Measurements from ENCODE around the gene MRPL41.
"Not testable (repeated sequence)": the region's sequence is repeated elsewhere in the genome, so short reads cannot be mapped to it uniquely, and the experiment has no call there.

Gene MRPL41

GRCh38 chr9:137509198-137509597, 42.5 kb upstream of the MRPL41 start:
- DNase-seq (ENCODE audit: low read depth, low spot score) = no peak
- Histone ChIP-seq H3K9me3 (ENCODE audit: insufficient read depth, low read length) (no peaks in the 10 kb centered on the region; the same call in 1 of the 2 replicates), H3K9ac (ENCODE audit: insufficient read length, low read depth) (no peak overlapping the region), H3K4me3 (ENCODE audit: insufficient read length, low read depth) (no peak overlapping the region), H3K4me1 (ENCODE audit: insufficient read depth, insufficient read length) (no peaks in the 10 kb centered on the region), H3K36me3 (ENCODE audit: insufficient read depth, insufficient read length, low read length) (no peaks in the 10 kb centered on the region), H3K27me3 (ENCODE audit: insufficient read depth, insufficient read length) (no peaks in the 10 kb centered on the region)
- no peak for TF ChIP-seq YY1 (IDR thresholded peaks at IDR 0.05; ENCODE audit: insufficient read depth, insufficient read length)
- TF ChIP-seq SUZ12 (IDR thresholded peaks at IDR 0.05; ENCODE audit: extremely low read depth, insufficient read depth, insufficient read length) = no peak
- TF ChIP-seq ZNF274 (IDR thresholded peaks at IDR 0.05; ENCODE audit: low read depth, low read length) = no peak

GRCh38 chr9:137511126-137511525, 40.6 kb upstream of the MRPL41 start:
- not testable (repeated sequence) for H3K27me3 ChIP-seq (ENCODE audit: insufficient read depth, insufficient read length); H3K4me1 ChIP-seq (ENCODE audit: insufficient read depth, insufficient read length); H3K9ac ChIP-seq (ENCODE audit: insufficient read length, low read depth); DNase-seq (ENCODE audit: low read depth, low spot score); H3K36me3 ChIP-seq (ENCODE audit: insufficient read depth, insufficient read length, low read length); H3K9me3 ChIP-seq (ENCODE audit: insufficient read depth, low read length); H3K4me3 ChIP-seq (ENCODE audit: insufficient read length, low read depth)

GRCh38 chr9:137511758-137512463, 39.8 kb upstream of the MRPL41 start:
- Histone ChIP-seq H3K4me1 (ENCODE audit: insufficient read depth, insufficient read length) (peaks cover 4% of the 10 kb centered on the region), H3K4me3 (ENCODE audit: insufficient read length, low read depth) (no peak overlapping the region), H3K36me3 (ENCODE audit: insufficient read depth, insufficient read length, low read length) (no peaks in the 10 kb centered on the region), H3K27me3 (ENCODE audit: insufficient read depth, insufficient read length) (no peaks in the 10 kb centered on the region), H3K9me3 (ENCODE audit: insufficient read depth, low read length) (no peaks in the 10 kb centered on the region), H3K9ac (ENCODE audit: insufficient read length, low read depth) (no peak overlapping the region)
- no peak for DNase-seq (ENCODE audit: low read depth, low spot score)
- no peak for TF ChIP-seq ZNF274 (IDR thresholded peaks at IDR 0.05; ENCODE audit: low read depth, low read length)
- no peak for TF ChIP-seq SUZ12 (IDR thresholded peaks at IDR 0.05; ENCODE audit: extremely low read depth, insufficient read depth, insufficient read length)
- no peak for TF ChIP-seq YY1 (IDR thresholded peaks at IDR 0.05; ENCODE audit: insufficient read depth, insufficient read length)

GRCh38 chr9:137513136-137513535, 38.5 kb upstream of the MRPL41 start:
- H3K27me3 ChIP-seq (ENCODE audit: insufficient read depth, insufficient read length); H3K4me1 ChIP-seq (ENCODE audit: insufficient read depth, insufficient read length); H3K9ac ChIP-seq (ENCODE audit: insufficient read length, low read depth); H3K36me3 ChIP-seq (ENCODE audit: insufficient read depth, insufficient read length, low read length); DNase-seq (ENCODE audit: low read depth, low spot score); H3K4me3 ChIP-seq (ENCODE audit: insufficient read length, low read depth); H3K9me3 ChIP-seq (ENCODE audit: insufficient read depth, low read length): not testable (repeated sequence)

GRCh38 chr9:137513801-137514570, 37.7 kb upstream of the MRPL41 start:
- not testable (repeated sequence) for H3K4me1 ChIP-seq (ENCODE audit: insufficient read depth, insufficient read length); DNase-seq (ENCODE audit: low read depth, low spot score); H3K36me3 ChIP-seq (ENCODE audit: insufficient read depth, insufficient read length, low read length); H3K9me3 ChIP-seq (ENCODE audit: insufficient read depth, low read length); H3K9ac ChIP-seq (ENCODE audit: insufficient read length, low read depth); H3K27me3 ChIP-seq (ENCODE audit: insufficient read depth, insufficient read length); H3K4me3 ChIP-seq (ENCODE audit: insufficient read length, low read depth)

GRCh38 chr9:137514691-137515337, 36.9 kb upstream of the MRPL41 start:
- H3K9ac ChIP-seq (ENCODE audit: insufficient read length, low read depth) = no peak overlapping the region

GRCh38 chr9:137515338-137515724, 36.3 kb upstream of the MRPL41 start:
- no peaks in the 10 kb centered on the region for H3K36me3 ChIP-seq (ENCODE audit: insufficient read depth, insufficient read length, low read length)
- no peaks in the 10 kb centered on the region for H3K9me3 ChIP-seq (ENCODE audit: insufficient read depth, low read length)
- no peak overlapping the region for H3K4me3 ChIP-seq (ENCODE audit: insufficient read length, low read depth)
- peaks cover 4% of the 10 kb centered on the region for H3K4me1 ChIP-seq (ENCODE audit: insufficient read depth, insufficient read length)
- no peak overlapping the region for H3K9ac ChIP-seq (ENCODE audit: insufficient read length, low read depth)
- H3K27me3 ChIP-seq (ENCODE audit: insufficient read depth, insufficient read length) = no peaks in the 10 kb centered on the region
- DNase-seq (ENCODE audit: low read depth, low spot score) = no peak
- TF ChIP-seq YY1 (IDR thresholded peaks at IDR 0.05; ENCODE audit: insufficient read depth, insufficient read length) (no peak), SUZ12 (IDR thresholded peaks at IDR 0.05; ENCODE audit: extremely low read depth, insufficient read depth, insufficient read length) (no peak), ZNF274 (IDR thresholded peaks at IDR 0.05; ENCODE audit: low read depth, low read length) (no peak)

More at GRCh38 chr9:137514691-137515337, 36.9 kb upstream of the MRPL41 start:
- Histone ChIP-seq H3K9me3 (ENCODE audit: insufficient read depth, low read length) (no peaks in the 10 kb centered on the region), H3K27me3 (ENCODE audit: insufficient read depth, insufficient read length) (no peaks in the 10 kb centered on the region), H3K4me1 (ENCODE audit: insufficient read depth, insufficient read length) (peaks cover 4% of the 10 kb centered on the region), H3K36me3 (ENCODE audit: insufficient read depth, insufficient read length, low read length) (no peaks in the 10 kb centered on the region), H3K4me3 (ENCODE audit: insufficient read length, low read depth) (no peak overlapping the region)
- TF ChIP-seq YY1 (IDR thresholded peaks at IDR 0.05; ENCODE audit: insufficient read depth, insufficient read length) (no peak), ZNF274 (IDR thresholded peaks at IDR 0.05; ENCODE audit: low read depth, low read length) (no peak), SUZ12 (IDR thresholded peaks at IDR 0.05; ENCODE audit: extremely low read depth, insufficient read depth, insufficient read length) (no peak)
- DNase-seq (ENCODE audit: low read depth, low spot score) = no peak
